Measurements from ENCODE around the gene NTN1.

DNA sequence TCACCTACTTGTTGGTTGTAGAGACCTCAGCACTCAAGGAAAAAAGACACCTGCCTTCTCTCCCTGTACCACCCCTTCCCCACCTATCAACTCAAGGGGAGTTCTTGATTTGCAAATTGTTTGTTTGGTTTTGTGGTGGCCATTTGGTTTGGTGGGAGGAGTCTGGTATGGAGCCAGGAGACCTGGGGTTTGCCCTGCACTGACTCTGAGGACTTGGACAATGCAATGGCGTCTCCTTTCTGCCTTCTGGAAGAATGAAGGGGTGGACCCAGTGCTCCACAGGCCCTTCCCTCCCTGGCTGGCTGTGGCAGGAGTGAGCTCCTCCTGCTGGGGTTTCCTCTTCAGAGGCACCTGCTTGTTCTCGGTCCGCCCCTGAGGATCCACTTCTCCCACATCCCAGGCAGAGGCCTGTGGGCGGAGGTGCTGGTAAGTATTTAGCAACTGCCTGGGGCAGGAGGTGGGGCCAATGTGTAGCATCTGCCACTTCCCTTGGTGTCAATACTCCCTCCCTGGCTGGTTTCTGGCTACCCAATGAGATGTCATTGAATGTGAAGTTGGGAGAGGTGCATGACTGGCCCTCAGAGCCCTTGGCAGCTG, 164.5 kb downstream of the NTN1 start:
- no peak for TF ChIP-seq EZH2 (IDR thresholded peaks at IDR 0.05)
- TF ChIP-seq, protein P1, sequence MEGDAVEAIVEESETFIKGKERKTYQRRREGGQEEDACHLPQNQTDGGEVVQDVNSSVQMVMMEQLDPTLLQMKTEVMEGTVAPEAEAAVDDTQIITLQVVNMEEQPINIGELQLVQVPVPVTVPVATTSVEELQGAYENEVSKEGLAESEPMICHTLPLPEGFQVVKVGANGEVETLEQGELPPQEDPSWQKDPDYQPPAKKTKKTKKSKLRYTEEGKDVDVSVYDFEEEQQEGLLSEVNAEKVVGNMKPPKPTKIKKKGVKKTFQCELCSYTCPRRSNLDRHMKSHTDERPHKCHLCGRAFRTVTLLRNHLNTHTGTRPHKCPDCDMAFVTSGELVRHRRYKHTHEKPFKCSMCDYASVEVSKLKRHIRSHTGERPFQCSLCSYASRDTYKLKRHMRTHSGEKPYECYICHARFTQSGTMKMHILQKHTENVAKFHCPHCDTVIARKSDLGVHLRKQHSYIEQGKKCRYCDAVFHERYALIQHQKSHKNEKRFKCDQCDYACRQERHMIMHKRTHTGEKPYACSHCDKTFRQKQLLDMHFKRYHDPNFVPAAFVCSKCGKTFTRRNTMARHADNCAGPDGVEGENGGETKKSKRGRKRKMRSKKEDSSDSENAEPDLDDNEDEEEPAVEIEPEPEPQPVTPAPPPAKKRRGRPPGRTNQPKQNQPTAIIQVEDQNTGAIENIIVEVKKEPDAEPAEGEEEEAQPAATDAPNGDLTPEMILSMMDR (IDR thresholded peaks at IDR 0.05) = no peak
- TF ChIP-seq EZH2phosphoT487 (IDR thresholded peaks at IDR 0.05) = no peak
